Lung (tissue), 12 donors: ENCODE measurements around the gene INO80D. TPM values are rescaled to one million over a fixed set of nuclear protein-coding genes. Genes with fewer than 3 reads are reported as not detected.

Experiments used
- ATAC-seq: fragments of 200-7000 bp; cut with Tn5 transposase; one replicate; pipeline ENCODE4 v1.9.1; 2020; ENCODE audit warnings: moderate number of reproducible peaks; ENCODE audit not compliant: insufficient read depth, low FRiP score
- DNase-seq, 3 donors: peaks; one replicate each; pipeline ENCODE4 v3.0.0-alpha.2; 2013 to 2017
- H3K27ac ChIP-seq, 2 donors: one replicate each; pipeline ENCODE4 v1.5.1; 2013; ENCODE audit warnings: mild to moderate bottlenecking in 2 of 2, moderate library complexity in 2 of 2, control low read depth in 1 of 2, inconsistent platforms in 1 of 2, low read depth in 1 of 2, low read length in 1 of 2
- H3K27me3 ChIP-seq, 3 donors: one replicate each; pipeline ENCODE4 v1.5.1; 2013; ENCODE audit warnings: low read length in 2 of 3; ENCODE audit not compliant: control insufficient read depth in 3 of 3, insufficient read depth in 3 of 3
- H3K36me3 ChIP-seq, 4 donors: one replicate each; pipeline ENCODE4 v1.5.1; 2013; ENCODE audit warnings: low read length in 4 of 4, mild to moderate bottlenecking in 1 of 4, moderate library complexity in 1 of 4; ENCODE audit not compliant: control insufficient read depth in 4 of 4, insufficient read depth in 4 of 4
- H3K4me1 ChIP-seq, 5 donors: one replicate each; pipeline ENCODE4 v1.5.1; 2013; ENCODE audit warnings: low read length in 5 of 5, mild to moderate bottlenecking in 2 of 5, moderate library complexity in 1 of 5; ENCODE audit not compliant: control insufficient read depth in 5 of 5, insufficient read depth in 5 of 5
- H3K4me3 ChIP-seq: one replicate; pipeline ENCODE4 v1.5.1; 2013; ENCODE audit warnings: mild to moderate bottlenecking, control low read depth, moderate library complexity
- H3K9ac ChIP-seq, 2 donors: one replicate each; pipeline ENCODE4 v1.5.1; 2013; ENCODE audit warnings: low read length in 2 of 2, control low read depth in 1 of 2; ENCODE audit not compliant: insufficient read depth in 1 of 2
- H3K9me3 ChIP-seq, 4 donors: one replicate each; pipeline ENCODE4 v1.5.1; 2013; ENCODE audit warnings: low read length in 3 of 4, mild to moderate bottlenecking in 1 of 4, moderate library complexity in 1 of 4; ENCODE audit not compliant: control insufficient read depth in 4 of 4, insufficient read depth in 3 of 4
- CTCF ChIP-seq: IDR thresholded peaks from 2 replicates; pipeline ENCODE4 v1.5.1; 2012; ENCODE audit warnings: mild to moderate bottlenecking; ENCODE audit errors: control extremely low read depth, extremely low read depth
- WGBS, 2 donors: extraction: QIAGEN DNeasy Blood & Tissue Kit; methylation state at CpG; one replicate each; pipeline ENCODE4 v1.1.7; 2013; 5-methylcytosine and 5-hydroxymethylcytosine counted together
- polyA plus RNA-seq, 2 donors: library from polyadenylated mRNA; stranded (reverse); fragments of 200-250 nt; gene quantifications; one replicate each; pipeline ENCODE4 v1.2.1, GENCODE V29; 2013
- total RNA-seq, 2 donors: library from RNA; depleted of rRNA in 1 of 2; stranded (reverse); fragments of >200 nt in 1 of 2; gene quantifications; one replicate each; pipeline ENCODE4 v1.2.1, GENCODE V29; 2014 to 2021
- donor health status: control.
- donor health status: control.
- donor health status: Bipolar disorder and iron deficiency.
- donor health status: healthy.
- donor health status: DM: yes; HTN: yes; CAD: no.

INO80D gene
- total and polyA plus RNA-seq, 4 donors, result 1.9 to 33.5 (median 13.7) TPM

DNA sequence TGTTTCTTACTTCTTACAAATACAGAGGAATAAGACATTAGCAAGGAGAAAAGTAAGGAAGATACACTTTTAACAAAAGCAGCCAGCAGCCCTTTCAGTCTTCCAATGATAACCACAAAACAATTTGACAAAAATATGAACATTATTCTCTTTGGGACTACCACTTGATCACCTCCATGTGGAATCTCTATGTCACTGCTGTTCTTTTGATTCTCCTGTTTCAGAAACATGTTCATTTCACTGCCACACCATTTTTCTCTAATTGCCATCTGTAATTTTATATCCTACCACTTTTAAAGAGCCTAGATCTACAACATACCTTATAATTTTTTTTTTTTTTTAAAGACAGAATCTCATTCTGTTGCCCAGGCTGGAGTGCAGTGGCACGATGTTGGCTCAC, 10.9 kb downstream of the INO80D start:
- no peak overlapping the region for H3K4me3 ChIP-seq
- ATAC-seq, result no peak
- TF ChIP-seq CTCF, result no peak
- H3K4me1 ChIP-seq, result peaks cover 0 to 6% (median 2%) of the 10 kb centered on the region in 5 donors
- no peaks in the 10 kb centered on the region for H3K27me3 ChIP-seq
- no peak overlapping the region for H3K9ac ChIP-seq
- no peaks in the 10 kb centered on the region for H3K9me3 ChIP-seq
- H3K36me3 ChIP-seq, result no peaks in the 10 kb centered on the region
- no peak overlapping the region for H3K27ac ChIP-seq
- DNase-seq, result no peak
- WGBS, 2 donors, result 90 to 98% methylated on average over 1 of the region's 1 CpG

- DNase-seq, result no peak
- WGBS, 2 donors, result 68 to 74% methylated on average over 1 of the region's 1 CpG
- Histone ChIP-seq H3K9me3 (no peaks in the 10 kb centered on the region), H3K36me3 (no peaks in the 10 kb centered on the region), H3K9ac (no peak overlapping the region), H3K27me3 (no peaks in the 10 kb centered on the region), H3K4me3 (no peak overlapping the region), H3K27ac (no peak overlapping the region), H3K4me1 (peaks cover 0 to 2% (median 0%) of the 10 kb centered on the region in 5 donors)
- no peak for TF ChIP-seq CTCF
- ATAC-seq, result no peak
Measured at GRCh38 chr2:206071807-206072206, 14.2 kb downstream of the INO80D start.

- Histone ChIP-seq H3K4me1 (peaks cover 0 to 2% (median 0%) of the 10 kb centered on the region in 5 donors), H3K9ac (no peak overlapping the region), H3K36me3 (no peaks in the 10 kb centered on the region), H3K9me3 (no peaks in the 10 kb centered on the region), H3K4me3 (no peak overlapping the region), H3K27me3 (no peaks in the 10 kb centered on the region), H3K27ac (no peak overlapping the region)
- no peak for TF ChIP-seq CTCF
- 90 to 95% methylated on average over 2 of the region's 2 CpGs for WGBS, 2 donors
- DNase-seq (no peak), ATAC-seq (no peak)
Measured at GRCh38 chr2:206069417-206069816, 16.6 kb downstream of the INO80D start.

- Histone ChIP-seq H3K4me1 (peaks cover 0 to 2% (median 0%) of the 10 kb centered on the region in 5 donors), H3K27ac (no peak overlapping the region), H3K36me3 (no peaks in the 10 kb centered on the region), H3K27me3 (no peaks in the 10 kb centered on the region), H3K4me3 (no peak overlapping the region), H3K9me3 (no peaks in the 10 kb centered on the region), H3K9ac (no peak overlapping the region)
- no peak for TF ChIP-seq CTCF
- DNase-seq (no peak), ATAC-seq (no peak)
- 96 to 98% methylated on average over 1 of the region's 1 CpG for WGBS, 2 donors
Measured at GRCh38 chr2:206068207-206068606, 17.8 kb downstream of the INO80D start.
